GM12878 (cell line): Measurements from ENCODE around the gene ANO2. TPM values are rescaled to one million over a fixed set of nuclear protein-coding genes. Genes with fewer than 3 reads are reported as not detected.

ENCODE experiments used
- ATAC-seq: fragments of 200-7000 bp; cut with Tn5 transposase; 3 replicates; pipeline ENCODE4 v1.9.1; 2020; ENCODE audit warnings: mild to moderate bottlenecking, moderate library complexity
- BruUV-seq: library from RNA; stranded (reverse); fragments of 400-500 nt; replicated peaks from 2 replicates; lab custom pipeline; 2021; lab: Mats Ljungman, UMichigan
- CTCF ChIA-PET: fragments of 300-600 bp; sonication (Branson Sonifier 250); formaldehyde crosslinking; extraction: SDS; loops from one replicate; lab custom pipeline; 2021; ENCODE audit warnings: inconsistent platforms; lab: Yijun Ruan, JAX
- POLR2A ChIA-PET: fragments of 350-600 bp; formaldehyde crosslinking; extraction: SDS; loops from one replicate; lab custom pipeline; 2021; ENCODE audit warnings: inconsistent platforms; lab: Charles Lee
- RAD21 ChIA-PET: fragments of 300-600 bp; sonication (Branson Sonifier 250); formaldehyde crosslinking; loops from one replicate; lab custom pipeline; 2023; ENCODE audit warnings: antibody characterized with exemption; ENCODE audit not compliant: unreplicated experiment; lab: Charles Lee
- SMC1A ChIA-PET: fragments of 300-600 bp; sonication (Branson Sonifier 250); formaldehyde crosslinking; loops from one replicate; lab custom pipeline; 2023; ENCODE audit not compliant: unreplicated experiment, uncharacterized antibody; lab: Charles Lee
- DNase-seq: peaks from one replicate; pipeline ENCODE4 v3.0.0-alpha.2; 2011; ENCODE audit warnings: low read depth, low spot score
- FAIRE-seq: peaks from 3 replicates; lab custom pipeline; 2011; peaks lifted over from hg19 to GRCh38; lab: Jason Lieb, UNC
- H2AFZ ChIP-seq: 2 replicates; pipeline ENCODE4 v1.6.0; 2011; ENCODE audit warnings: low read depth, low read length, control low read depth; ENCODE audit not compliant: control insufficient read depth
- H3K27ac ChIP-seq: 2 replicates; pipeline ENCODE4 v1.5.1; 2011; ENCODE audit warnings: control low read depth; ENCODE audit not compliant: control insufficient read depth, insufficient read depth
- H3K27me3 ChIP-seq, 2 experiments: replicated peaks in 1 of 2; 2 replicates each; pipeline versions ENCODE4 v1.6.0 to v1.6.1; 2011; ENCODE audit warnings: low read length in 1 of 2; ENCODE audit not compliant: control insufficient read depth in 2 of 2, insufficient read depth in 2 of 2
- H3K36me3 ChIP-seq, 2 experiments: 2 replicates each; pipeline ENCODE4 v1.5.1; 2011; ENCODE audit warnings: low read length in 1 of 2; ENCODE audit not compliant: control insufficient read depth in 2 of 2, insufficient read depth in 2 of 2
- H3K4me1 ChIP-seq: 2 replicates; pipeline ENCODE4 v1.6.1; 2011; ENCODE audit warnings: mild to moderate bottlenecking, low read length, moderate library complexity, mixed read lengths; ENCODE audit not compliant: control insufficient read depth, insufficient read depth
- H3K4me2 ChIP-seq: 2 replicates; pipeline ENCODE4 v1.6.0; 2011; ENCODE audit warnings: control low read depth; ENCODE audit not compliant: control insufficient read depth, insufficient read depth
- H3K4me3 ChIP-seq: fragments of 200-600 bp; sonication (generic); 2 replicates; pipeline ENCODE4 v1.5.1; 2016
- H3K79me2 ChIP-seq: 2 replicates; pipeline ENCODE4 v1.6.0; 2011; ENCODE audit warnings: low read length; ENCODE audit not compliant: control insufficient read depth, insufficient read depth
- H3K9ac ChIP-seq: 2 replicates; pipeline ENCODE4 v1.8.0; 2011; ENCODE audit warnings: low read length, control low read depth, mixed read lengths; ENCODE audit not compliant: control insufficient read depth, insufficient read depth
- H3K9me3 ChIP-seq: replicated peaks from 3 replicates; pipeline ENCODE4 v1.5.1; 2011; ENCODE audit warnings: mild to moderate bottlenecking, low read length; ENCODE audit not compliant: control insufficient read depth, insufficient read depth
- H4K20me1 ChIP-seq: 2 replicates; pipeline ENCODE4 v1.6.0; 2011; ENCODE audit not compliant: control insufficient read depth, insufficient read depth
- ASH2L ChIP-seq: fragments of 300-600, 200-600 bp; sonication (generic); IDR thresholded peaks from 2 replicates; pipeline ENCODE4 v1.6.1; 2017; ENCODE audit warnings: low read depth, mild to moderate bottlenecking, borderline replicate concordance
- CEBPB ChIP-seq, 2 experiments: fragments of 150-350 bp in 1 of 2; IDR thresholded peaks; 2 replicates each; pipeline ENCODE4 v1.6.1; 2012 to 2014; ENCODE audit warnings: low read depth in 2 of 2, low read length in 2 of 2, borderline replicate concordance in 1 of 2, inconsistent platforms in 1 of 2
- EP300 ChIP-seq, 2 experiments: fragments of 150-350 bp in 1 of 2; IDR thresholded peaks; 2 replicates each; pipeline ENCODE4 v1.6.1; 2011 to 2012; ENCODE audit warnings: low read depth in 2 of 2, low read length in 2 of 2, borderline replicate concordance in 1 of 2, improper control_type of control experiment in 1 of 2, inconsistent platforms in 1 of 2; ENCODE audit not compliant: control insufficient read depth in 1 of 2
- EZH2 ChIP-seq: IDR thresholded peaks from 2 replicates; pipeline ENCODE4 v1.6.1; 2012; ENCODE audit warnings: low read depth, mild to moderate bottlenecking, control low read depth, inconsistent platforms, low read length, borderline replicate concordance; ENCODE audit not compliant: control insufficient read depth
- FOS ChIP-seq: IDR thresholded peaks from 3 replicates; pipeline ENCODE4 v1.6.1; 2011; ENCODE audit warnings: borderline replicate concordance; ENCODE audit not compliant: insufficient read length; ENCODE audit errors: extremely low read depth
- FOXM1 ChIP-seq: IDR thresholded peaks from 2 replicates; pipeline ENCODE4 v1.6.1; 2012; ENCODE audit warnings: low read depth, mild to moderate bottlenecking, inconsistent platforms, low read length, moderate library complexity
- HDAC2 ChIP-seq: fragments of 200-600 bp; sonication (generic); IDR thresholded peaks from 2 replicates; pipeline ENCODE4 v1.6.1; 2017
- IKZF1 ChIP-seq: fragments of 450-650 bp; conservative IDR thresholded peaks from 2 replicates; pipeline ENCODE4 v1.6.1; 2017; ENCODE audit warnings: antibody characterized with exemption, mild to moderate bottlenecking
- JUNB ChIP-seq: IDR thresholded peaks from 2 replicates; pipeline ENCODE4 v1.6.1; 2016; ENCODE audit warnings: antibody characterized with exemption, mild to moderate bottlenecking
- PML ChIP-seq: IDR thresholded peaks from 2 replicates; pipeline ENCODE4 v1.6.1; 2012; ENCODE audit warnings: low read length, inconsistent platforms
- RB1 ChIP-seq: fragments of 450-650 bp; formaldehyde crosslinking; IDR thresholded peaks from 2 replicates; pipeline ENCODE4 v1.6.1; 2017; ENCODE audit warnings: mild to moderate bottlenecking, borderline replicate concordance
- RELA ChIP-seq: fragments of 450-650 bp; IDR thresholded peaks from 2 replicates; pipeline ENCODE4 v1.8.0; 2014; ENCODE audit warnings: borderline replicate concordance; ENCODE audit not compliant: partially characterized antibody
- RELB ChIP-seq: fragments of 450-650 bp; IDR thresholded peaks from 2 replicates; pipeline ENCODE4 v1.6.1; 2017; ENCODE audit warnings: low read depth, mild to moderate bottlenecking, moderate library complexity
- RUNX3 ChIP-seq: IDR thresholded peaks from 2 replicates; pipeline ENCODE4 v1.6.1; 2012; ENCODE audit warnings: low read length, inconsistent platforms
- SREBF2 ChIP-seq: IDR thresholded peaks from 2 replicates; pipeline ENCODE4 v1.6.1; 2012; ENCODE audit warnings: mild to moderate bottlenecking, low read length
- ZBTB33 ChIP-seq: fragments of 450-650 bp; IDR thresholded peaks from 2 replicates; pipeline ENCODE4 v1.6.1; 2017; ENCODE audit warnings: mild to moderate bottlenecking
- ZNF274 ChIP-seq: IDR thresholded peaks from one replicate; pipeline ENCODE4 v1.8.0; 2011; ENCODE audit not compliant: insufficient read length, insufficient read depth
- ZNF592 ChIP-seq: fragments of 450-650 bp; IDR thresholded peaks from 2 replicates; pipeline ENCODE4 v1.6.1; 2017; ENCODE audit warnings: mild to moderate bottlenecking, moderate library complexity
- WGBS: methylation state at CpG from one replicate; pipeline ENCODE4 v1.1.6; 2016; ENCODE audit warnings: low lambda C conversion rate; ENCODE audit not compliant: insufficient replicate concordance, insufficient coverage; ENCODE audit errors: missing lambda C conversion rate; 5-methylcytosine and 5-hydroxymethylcytosine counted together
- in situ Hi-C: fragments of 300-500 bp; cut with MboI; formaldehyde crosslinking; loops from 9 replicates; pipeline ENCODE4 v1.14.3; 2018; ENCODE audit warnings: mixed read lengths
- intact Hi-C: fragments of 100-400 bp; cut with micrococcal nuclease; formaldehyde crosslinking; loops from one replicate; pipeline ENCODE4 v1.14.2; 2022; ENCODE audit not compliant: unreplicated experiment
- polyA plus RNA-seq, 11 experiments: library from polyadenylated mRNA; depleted of rRNA in 4 of 11; unstranded in 6 of 11; stranded (reverse) in 5 of 11; fragments of >200 nt; fragmentation: Nextera tagmentation in 4 of 11; fragmentation: Illumina TruSeq in 1 of 11; extraction: Ambion mirVana in 4 of 11; extraction: Trizol in 1 of 11; gene quantifications; 1 replicate in 1 of 11; 2 replicates in 10 of 11; pipeline versions ENCODE4 v1.2.1 to v1.2.3, GENCODE V29; 2011 to 2016; ENCODE audit warnings: inconsistent platforms in 2 of 11, missing spikeins in 2 of 11, low read depth in 1 of 11
- total RNA-seq, 4 experiments: library from RNA; depleted of rRNA in 3 of 4; stranded (reverse); fragments of >200 nt in 3 of 4; fragmentation: Illumina TruSeq in 1 of 4; extraction: Trizol in 1 of 4; gene quantifications; 2 replicates each; pipeline versions ENCODE4 v1.2.1 to v1.2.3, GENCODE V29; 2013 to 2021

ANO2 gene
- total and polyA plus RNA-seq, 10 of the 15 experiments (the other 5 are each of a cell fraction or from before 2014, with no cell fraction given): not detected

- SMC1A ChIA-PET: no interaction called here
- Histone ChIP-seq H3K4me3 (no peak overlapping the region), H3K4me1 (no peaks in the 10 kb centered on the region), H3K9ac (no peak overlapping the region), H3K79me2 (no peaks in the 10 kb centered on the region), H2AFZ (no peak overlapping the region), H3K9me3 (no peaks in the 10 kb centered on the region), H4K20me1 (no peaks in the 10 kb centered on the region), H3K4me2 (no peak overlapping the region), H3K27me3 (no peaks in the 10 kb centered on the region; a peak in 2 of 4 replicates), H3K27ac (no peak overlapping the region), H3K36me3 (no peaks in the 10 kb centered on the region)
- CTCF ChIA-PET: no interaction called here
- BruUV-seq: no TSS peak
- in situ Hi-C loops: no loop called here
- POLR2A ChIA-PET: no interaction called here
- no peak for DNase-seq
- intact Hi-C loops: loop anchor here (10.0 kb wide), 1 partner anchor 311 kb away; no protein-coding TSS in a partner anchor
- TF ChIP-seq FOXM1 (no peak), SREBF2 (no peak), RB1 (no peak), IKZF1 (no peak), ZBTB33 (no peak), ZNF592 (no peak), EP300 (IDR thresholded peaks at IDR 0.05; ENCODE audit: borderline replicate concordance in 1 of 2, control insufficient read depth in 1 of 2, low read depth in 2 of 2, low read length in 2 of 2) (no peak), RELB (no peak), JUNB (no peak), ZNF274 (no peak), EZH2 (no peak), PML (no peak), HDAC2 (no peak), RUNX3 (no peak), FOS (no peak), RELA (no peak), CEBPB (IDR thresholded peaks at IDR 0.05; ENCODE audit: borderline replicate concordance in 1 of 2, low read depth in 2 of 2, low read length in 2 of 2) (no peak), ASH2L (no peak)
- 93% methylated on average over 1 of the region's 1 CpG for WGBS
- no peak for ATAC-seq
- RAD21 ChIA-PET: no interaction called here
- no peak for FAIRE-seq
These were observed 429.6 kb downstream of the ANO2 start for GRCh38 chr12:5515458-5515857.
